Hippocampal formation (tissue), 2 donors: ENCODE measurements around the gene ATP5PF.
A peak's percentile ranks its signal among the peaks of the same experiment; 100 is the strongest.
"Not testable (repeated sequence)": the region's sequence is repeated elsewhere in the genome, so short reads cannot be mapped to it uniquely, and the experiment has no call there.

ENCODE experiments used
- DNase-seq, 2 donors: peaks; one replicate each; lab custom pipeline; 2025; lab: John Stamatoyannopoulos, UW

ATP5PF gene, protein sequence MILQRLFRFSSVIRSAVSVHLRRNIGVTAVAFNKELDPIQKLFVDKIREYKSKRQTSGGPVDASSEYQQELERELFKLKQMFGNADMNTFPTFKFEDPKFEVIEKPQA

DNA sequence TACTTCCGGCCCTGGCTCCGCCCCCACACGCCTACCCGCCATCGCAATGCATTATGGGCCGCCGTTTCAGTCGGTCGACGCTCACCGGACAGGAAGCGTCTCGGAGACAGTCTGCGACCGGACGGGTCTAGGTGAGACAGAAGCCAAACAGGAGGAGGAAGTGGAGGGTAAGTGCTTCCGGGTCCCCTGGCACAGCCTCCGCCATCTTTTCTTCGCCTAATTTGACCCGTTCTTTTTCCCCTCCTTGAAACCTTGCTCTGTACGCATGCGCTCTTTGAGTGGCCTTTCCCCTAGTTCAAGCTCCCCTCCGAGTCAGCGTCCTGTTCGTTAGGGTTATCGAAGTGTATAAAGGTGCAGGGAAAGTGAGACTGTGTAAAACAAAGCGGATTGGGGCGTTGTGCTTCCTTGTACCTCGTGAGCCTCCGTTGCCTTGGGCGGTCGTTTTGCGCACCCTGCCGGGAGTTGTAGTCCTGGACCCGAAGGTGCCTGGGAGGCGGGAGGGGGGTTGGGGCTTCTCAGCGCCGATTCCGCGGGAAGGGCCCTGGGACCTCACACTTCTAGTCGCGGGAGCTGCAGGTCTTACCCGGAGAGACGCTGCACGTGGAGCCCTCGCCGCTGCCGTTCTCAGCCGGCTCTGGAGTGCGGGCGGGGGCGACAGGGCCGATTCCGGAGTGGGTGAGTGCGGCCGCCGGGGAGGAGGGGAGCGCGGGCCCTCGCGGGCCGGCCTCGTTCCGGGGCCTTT lies at the start of gene ATP5PF, which contains the start of gene GABPA:
Gene ATP5PF, minus strand, starts transcription at position 1 of the 742 bp plus-strand sequence. CDS start 5,110 bp downstream, outside the sequence.
Gene GABPA, plus strand, starts transcription at position 69 of the 742 bp plus-strand sequence. CDS start 6,627 bp downstream, outside the sequence.
- peak; percentile 94 to 96 for DNase-seq

DNA sequence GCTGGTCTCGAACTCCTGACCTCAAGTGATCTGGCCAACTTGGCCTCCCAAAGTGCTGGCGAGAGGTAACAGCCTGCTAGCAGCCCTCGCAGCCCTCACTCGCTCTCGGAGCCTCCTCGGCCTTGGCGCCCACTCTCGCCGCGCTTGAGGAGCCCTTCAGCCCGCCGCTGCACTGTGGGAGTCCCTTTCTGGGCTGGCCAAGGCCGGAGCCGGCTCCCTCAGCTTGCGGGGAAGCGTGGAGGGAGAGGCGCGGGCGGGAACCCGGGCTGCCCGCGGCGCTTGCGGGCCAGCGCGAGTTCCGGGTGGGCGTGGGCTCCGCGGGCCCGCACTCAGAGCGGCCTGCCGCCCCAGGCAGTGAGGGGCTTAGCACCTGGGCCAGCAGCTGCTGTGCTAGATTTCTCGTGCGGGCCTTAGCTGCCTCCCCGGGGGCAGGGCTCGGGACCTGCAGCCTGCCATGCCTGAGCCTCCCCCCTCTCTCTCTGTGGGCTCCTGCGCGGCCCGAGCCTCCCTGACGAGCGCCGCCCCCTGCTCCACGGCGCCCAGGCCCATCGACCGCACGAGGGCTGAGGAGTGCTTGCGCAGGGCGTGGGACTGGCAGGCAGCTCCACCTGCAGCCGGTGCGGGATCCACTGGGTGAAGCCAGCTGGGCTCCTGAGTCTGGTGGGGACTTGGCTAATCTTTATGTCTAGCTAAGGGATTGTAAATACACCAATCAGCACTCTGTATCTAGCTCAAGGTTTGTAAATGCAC lies 43.6 kb upstream of the ATP5PF start:
- not testable (repeated sequence) for DNase-seq

DNA sequence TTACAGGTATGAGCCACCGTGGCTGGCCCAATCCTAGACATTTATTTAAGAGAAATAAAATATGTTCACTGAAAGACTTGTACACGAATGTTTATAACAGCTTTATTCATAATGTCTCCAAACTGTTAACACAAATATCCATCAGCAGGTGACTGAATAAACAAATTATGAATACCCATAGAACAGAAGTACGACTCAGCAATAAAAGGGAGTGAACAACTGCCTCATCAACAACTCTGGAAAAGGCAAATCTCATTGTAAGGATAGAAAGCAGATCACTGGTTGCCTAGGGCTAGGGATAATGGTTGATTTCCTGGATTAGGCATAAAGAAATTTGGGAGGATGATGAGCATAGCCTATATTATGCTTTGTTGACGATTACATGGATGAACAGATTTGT lies 41.7 kb upstream of the ATP5PF start:
- DNase-seq, result no peak

GRCh38 chr21:25772686-25773085 lies 38.0 kb upstream of the ATP5PF start:
- DNase-seq, result no peak

DNA sequence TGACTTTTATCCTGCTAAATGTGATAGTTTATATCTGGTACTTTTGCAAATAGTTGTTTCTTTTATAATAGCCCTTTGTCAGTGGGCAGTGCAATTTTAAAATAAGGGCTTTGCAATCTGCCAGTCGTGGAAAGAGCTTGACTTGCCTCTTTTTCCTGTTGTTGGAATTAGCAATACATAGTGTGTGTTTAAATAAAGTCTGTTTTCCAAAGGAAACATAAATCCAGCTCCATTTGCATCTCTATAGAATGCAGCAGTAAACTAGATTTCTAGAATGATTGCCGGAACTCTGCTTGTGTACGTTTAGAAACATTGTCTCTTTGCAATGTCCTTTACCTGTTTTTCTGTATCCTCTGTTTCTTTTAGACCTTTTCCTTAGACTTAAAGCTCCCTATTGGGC lies 33.2 kb upstream of the ATP5PF start:
- DNase-seq, result no peak

- DNase-seq, result no peak
Measured at GRCh38 chr21:25764065-25764464, 29.4 kb upstream of the ATP5PF start.

DNA sequence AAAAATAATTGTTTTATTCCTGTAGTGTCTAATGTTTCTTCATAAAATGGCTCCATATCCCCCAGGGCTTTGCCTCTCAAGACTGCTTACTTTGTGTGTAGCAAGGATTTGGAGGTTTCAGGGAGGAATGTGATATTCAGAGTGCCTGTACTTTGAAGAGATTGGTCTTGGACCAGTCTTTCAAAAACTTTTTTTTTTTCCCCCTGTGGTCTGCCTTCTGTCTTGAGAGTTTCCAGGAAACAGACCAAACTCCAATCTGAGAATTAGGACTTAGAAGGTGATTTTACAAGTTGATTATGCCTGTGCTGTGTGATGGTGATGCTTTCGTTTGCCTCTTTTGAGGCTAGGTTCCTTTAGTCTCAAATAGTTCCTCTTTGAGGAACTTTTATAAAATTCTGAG lies 26.0 kb upstream of the ATP5PF start:
- no peak for DNase-seq

- DNase-seq, result no peak
Measured at GRCh38 chr21:25760061-25760460, 25.4 kb upstream of the ATP5PF start.

- DNase-seq, result no peak
Measured at GRCh38 chr21:25759573-25759972, 24.9 kb upstream of the ATP5PF start.

DNA sequence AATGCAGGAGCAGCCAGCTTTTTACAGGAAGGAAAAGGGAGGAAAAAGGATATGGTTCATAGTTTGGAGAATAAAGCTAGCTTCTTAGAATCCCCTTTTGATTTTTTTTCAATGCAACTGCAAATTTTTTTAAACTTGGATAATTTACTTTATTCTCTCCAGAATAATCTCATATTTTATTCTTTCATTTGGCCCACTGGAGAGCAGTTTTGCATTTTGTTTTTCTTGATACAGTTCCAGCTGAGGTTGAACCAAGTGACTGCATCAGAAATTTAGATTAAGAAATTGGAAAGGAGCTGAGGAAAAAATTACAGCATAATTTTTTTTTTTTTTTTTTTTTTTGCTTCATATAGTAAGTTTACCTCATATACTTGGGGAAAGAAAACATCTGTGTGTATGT lies 22.8 kb upstream of the ATP5PF start:
- no peak for DNase-seq

- no peak for DNase-seq
Measured at GRCh38 chr21:25756190-25756932, 21.7 kb upstream of the ATP5PF start.

- DNase-seq, result no peak
Measured at GRCh38 chr21:25752416-25752815, 17.7 kb upstream of the ATP5PF start.

DNA sequence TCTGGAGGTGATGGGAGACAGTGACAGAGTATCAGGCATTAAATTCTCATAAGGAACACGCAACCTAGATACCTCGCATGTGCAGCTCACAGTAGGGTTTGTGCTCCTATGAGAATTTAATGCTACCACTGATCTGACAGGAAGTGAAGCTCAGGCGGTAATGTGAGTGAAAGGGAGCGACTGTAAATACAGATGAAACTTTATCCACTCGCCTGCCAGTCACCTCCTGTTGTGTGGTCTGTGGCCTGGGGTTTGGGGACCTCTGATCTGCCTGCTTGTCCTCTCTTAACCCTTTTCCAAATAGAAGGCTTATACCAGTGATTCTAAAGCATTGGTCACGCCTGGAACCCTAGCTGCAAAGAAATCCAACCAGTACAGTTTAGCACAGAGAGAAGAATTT lies 15.4 kb upstream of the ATP5PF start:
- no peak for DNase-seq

GRCh38 chr21:25744854-25745253 lies 10.2 kb upstream of the ATP5PF start:
- no peak for DNase-seq

DNA sequence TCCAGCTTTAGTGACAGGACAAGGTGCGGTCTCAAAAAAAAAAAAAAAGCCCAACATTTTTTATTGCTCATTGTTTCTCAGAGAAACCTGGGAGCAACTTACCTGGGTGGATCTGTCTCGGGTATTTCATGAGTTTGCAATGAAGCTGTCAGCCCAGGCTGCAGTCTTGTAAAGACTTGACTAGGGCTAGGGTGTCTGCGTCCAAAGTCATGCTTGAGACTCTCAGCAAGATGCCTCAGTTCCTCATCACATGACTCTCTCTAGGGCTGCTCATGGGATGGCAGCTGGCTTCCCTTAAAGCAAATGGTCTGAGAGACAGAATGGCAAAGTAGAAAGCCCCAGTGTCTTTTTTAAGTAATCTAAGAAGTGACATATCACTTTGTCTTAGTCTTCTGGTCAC lies 8.2 kb upstream of the ATP5PF start:
- no peak for DNase-seq

- DNase-seq, result no peak
Measured at GRCh38 chr21:25737421-25737820, 2.7 kb upstream of the ATP5PF start.

- DNase-seq, result peak; percentile 81 to 86
Measured at GRCh38 chr21:25735646-25736597, 1.2 kb upstream of the ATP5PF start.

GRCh38 chr21:25734654-25734903 lies 125 bp downstream of the ATP5PF start:
- no peak for DNase-seq

DNA sequence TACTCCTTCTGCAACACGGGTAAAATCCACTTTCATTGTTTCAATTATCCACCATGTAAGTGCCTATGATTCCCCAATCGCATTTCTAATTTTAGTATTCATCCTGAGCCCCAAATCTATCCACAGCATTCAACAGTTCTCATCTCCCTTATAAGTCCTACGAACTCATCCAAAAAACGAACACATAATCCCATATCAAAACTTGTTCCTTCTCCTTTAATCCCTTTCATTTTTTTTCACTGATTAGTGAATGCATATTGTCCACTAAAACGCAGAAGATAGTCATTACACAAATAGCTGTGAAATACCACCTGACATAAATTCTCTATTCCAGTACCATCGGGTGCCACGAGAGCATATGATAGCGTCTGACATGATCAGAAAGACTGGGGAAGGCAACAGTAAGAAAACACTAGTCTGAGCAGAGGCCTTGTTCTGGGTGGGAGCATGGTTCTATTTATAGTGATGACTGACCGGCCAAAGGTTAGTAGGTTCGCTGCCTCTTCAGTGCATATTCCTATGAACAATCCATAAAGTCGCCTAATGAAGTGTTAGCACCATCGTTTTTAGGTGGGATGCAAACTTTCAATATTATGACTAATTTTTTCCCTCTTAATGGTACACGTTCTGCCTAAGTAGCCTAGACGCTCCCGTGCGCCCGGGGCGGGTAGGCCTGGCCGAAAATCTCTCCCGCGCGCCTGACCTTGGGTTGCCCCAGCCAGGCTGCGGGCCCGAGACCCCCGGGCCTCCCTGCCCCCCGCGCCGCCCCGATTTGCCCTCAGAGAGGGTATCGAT lies 648 bp downstream of the ATP5PF start:
- DNase-seq, result no peak

GRCh38 chr21:25732091-25732760 lies 2.5 kb downstream of the ATP5PF start:
- no peak for DNase-seq
